ENCODE measurements around the gene RAB27A. TPM values are rescaled to one million over a fixed set of nuclear protein-coding genes. Genes with fewer than 3 reads are reported as not detected.

The RAB27A gene
- 5.7 and 6.3 TPM in 2 replicates for total RNA-seq

GRCh38 chr15:55289746-55290527 is at the start of gene RAB27A:
RAB27A (minus strand) TSS chr15:55289813; CDS start chr15:55234934, 54,879 bp downstream.

GRCh38 chr15:55318588-55319494 is 29.2 kb upstream of the RAB27A start, which contains the start of the genes PIGB and PIGBOS1:
PIGB (plus strand) TSS chr15:55319222; CDS start chr15:55319251, 29 bp downstream.
PIGBOS1 (minus strand) TSS chr15:55319123; CDS start chr15:55317792, 1,331 bp downstream.

GRCh38 chr15:55196458-55197361 is 92.9 kb downstream of the RAB27A start, which contains the start of gene RSL24D1:
RSL24D1 (minus strand) TSS chr15:55196941; CDS start chr15:55196890, 51 bp downstream.

Other genes starting within 250 kb of the RAB27A start
- 61.8 and 76.2 TPM in 2 replicates for gene RSL24D1, start 92.9 kb downstream of the RAB27A start, total RNA-seq
- gene PIGBOS1, start 29.3 kb upstream of the RAB27A start, total RNA-seq, result 6.8 and 8.6 TPM in 2 replicates
- 12.2 and 18.8 TPM in 2 replicates for gene PIGB, start 29.4 kb upstream of the RAB27A start, total RNA-seq
- gene CCPG1, start 118.5 kb upstream of the RAB27A start, total RNA-seq, result 18.8 and 32.0 TPM in 2 replicates
- gene PIERCE2, start 118.7 kb upstream of the RAB27A start, total RNA-seq, result 0.79 and 2.2 TPM in 2 replicates
- 0.79 and 0.87 TPM in 2 replicates for gene DNAAF4, start 218.4 kb upstream of the RAB27A start, total RNA-seq

Measured in placental epithelial cell (primary cell).